IMR-90 (cell line): ENCODE measurements around the gene WBP2. TPM values are rescaled to one million over a fixed set of nuclear protein-coding genes. Genes with fewer than 3 reads are reported as not detected.

Source experiments
- ATAC-seq: fragments of 200-7000 bp; cut with Tn5 transposase; 2 replicates; pipeline ENCODE4 v1.9.1; 2020; ENCODE audit warnings: low read depth, mild to moderate bottlenecking, moderate library complexity
- BruUV-seq: library from RNA; stranded (reverse); fragments of 400-500 nt; replicated peaks from 2 replicates; lab custom pipeline; 2021; lab: Mats Ljungman, UMichigan
- CTCF ChIA-PET: fragments of 300-600 bp; formaldehyde crosslinking; extraction: SDS; loops from one replicate; lab custom pipeline; 2021; ENCODE audit warnings: antibody characterized with exemption; lab: Yijun Ruan, JAX
- POLR2A ChIA-PET: fragments of 300-600 bp; sonication (Branson Sonifier 250); formaldehyde crosslinking; loops from one replicate; lab custom pipeline; 2022; ENCODE audit warnings: antibody characterized with exemption; ENCODE audit not compliant: unreplicated experiment; lab: Charles Lee
- DNase-seq: peaks from one replicate; pipeline ENCODE4 v3.0.0; 2013
- H2AFZ ChIP-seq: replicated peaks from 2 replicates; pipeline ENCODE3; 2013; ENCODE audit warnings: low read length, mild to moderate bottlenecking; ENCODE audit not compliant: poor library complexity
- H2AK5ac ChIP-seq: 2 replicates; pipeline ENCODE4 v1.6.1; 2013; ENCODE audit warnings: low read depth, low read length, inconsistent platforms
- H2AK9ac ChIP-seq: replicated peaks from 2 replicates; pipeline ENCODE3; 2013; ENCODE audit warnings: mild to moderate bottlenecking, low read depth, low read length, moderate library complexity; ENCODE audit not compliant: poor library complexity
- H2BK120ac ChIP-seq: 2 replicates; pipeline ENCODE4 v1.6.1; 2013; ENCODE audit warnings: low read depth, low read length, inconsistent platforms
- H2BK15ac ChIP-seq: 3 replicates; pipeline ENCODE4 v1.6.1; 2013; ENCODE audit warnings: low read depth, low read length, inconsistent platforms
- H2BK20ac ChIP-seq: 2 replicates; pipeline ENCODE4 v1.6.1; 2013; ENCODE audit warnings: low read depth, mild to moderate bottlenecking, inconsistent platforms, low read length, moderate library complexity
- H2BK5ac ChIP-seq: 2 replicates; pipeline ENCODE4 v1.6.1; 2013; ENCODE audit warnings: mild to moderate bottlenecking, low read depth, low read length, inconsistent platforms; ENCODE audit not compliant: poor library complexity, severe bottlenecking
- H3K14ac ChIP-seq: replicated peaks from 2 replicates; pipeline ENCODE4 v1.6.1; 2013; ENCODE audit warnings: low read depth, low read length, inconsistent platforms
- H3K18ac ChIP-seq: 2 replicates; pipeline ENCODE4 v1.6.1; 2013; ENCODE audit warnings: low read depth, low read length, control low read depth
- H3K23ac ChIP-seq: 2 replicates; pipeline ENCODE4 v1.6.1; 2013; ENCODE audit warnings: low read depth, low read length, inconsistent platforms
- H3K27ac ChIP-seq: 2 replicates; pipeline ENCODE4 v1.5.1; 2013; ENCODE audit warnings: mild to moderate bottlenecking, control low read depth, low read length; ENCODE audit not compliant: insufficient read depth
- H3K27me3 ChIP-seq: 2 replicates; pipeline ENCODE4 v1.6.1; 2013; ENCODE audit warnings: low read length; ENCODE audit not compliant: control insufficient read depth, insufficient read depth
- H3K36me3 ChIP-seq: 2 replicates; pipeline ENCODE4 v1.6.1; 2013; ENCODE audit warnings: low read length, mixed read lengths; ENCODE audit not compliant: control insufficient read depth, insufficient read depth
- H3K4ac ChIP-seq: 2 replicates; pipeline ENCODE4 v1.6.1; 2013; ENCODE audit warnings: low read depth, low read length, inconsistent platforms
- H3K4me1 ChIP-seq: 2 replicates; pipeline ENCODE4 v1.6.1; 2013; ENCODE audit warnings: low read length, mixed read lengths; ENCODE audit not compliant: control insufficient read depth, insufficient read depth
- H3K4me2 ChIP-seq: 2 replicates; pipeline ENCODE4 v1.6.1; 2013; ENCODE audit warnings: low read depth, mild to moderate bottlenecking, control low read depth, low read length, moderate library complexity
- H3K4me3 ChIP-seq: 2 replicates; pipeline ENCODE4 v1.5.1; 2013; ENCODE audit warnings: low read depth, mild to moderate bottlenecking, control low read depth, low read length, moderate library complexity; ENCODE audit not compliant: insufficient read depth
- H3K56ac ChIP-seq: 2 replicates; pipeline ENCODE4 v1.6.1; 2013; ENCODE audit warnings: low read length, inconsistent platforms; ENCODE audit not compliant: insufficient read depth; ENCODE audit errors: extremely low read depth
- H3K79me1 ChIP-seq, 2 experiments: 2 replicates each; pipeline ENCODE4 v1.6.1; 2013; ENCODE audit warnings: low read length in 2 of 2, inconsistent platforms in 1 of 2, low read depth in 1 of 2
- H3K9ac ChIP-seq: 2 replicates; pipeline ENCODE4 v1.6.1; 2013; ENCODE audit warnings: low read depth, low read length, control low read depth
- H3K9me1 ChIP-seq: 2 replicates; pipeline ENCODE4 v1.6.1; 2013; ENCODE audit warnings: low read length, inconsistent platforms; ENCODE audit not compliant: insufficient read depth
- H3K9me3 ChIP-seq: 2 replicates; pipeline ENCODE4 v1.6.1; 2013; ENCODE audit warnings: low read length; ENCODE audit not compliant: control insufficient read depth, insufficient read depth
- H4K20me1 ChIP-seq: 2 replicates; pipeline ENCODE4 v1.6.1; 2013; ENCODE audit warnings: low read length, inconsistent platforms; ENCODE audit not compliant: insufficient read depth
- H4K5ac ChIP-seq: 2 replicates; pipeline ENCODE4 v1.6.1; 2013; ENCODE audit warnings: mild to moderate bottlenecking, low read depth, low read length, control low read depth
- H4K8ac ChIP-seq, 2 experiments: 2 replicates each; pipeline ENCODE4 v1.6.1; 2013; ENCODE audit warnings: low read depth in 2 of 2, low read length in 2 of 2, control low read depth in 1 of 2, inconsistent platforms in 1 of 2
- H4K91ac ChIP-seq: 2 replicates; pipeline ENCODE4 v1.6.1; 2013; ENCODE audit warnings: low read depth, low read length, inconsistent platforms; ENCODE audit not compliant: insufficient read depth
- ELK1 ChIP-seq: fragments of 150-350 bp; IDR thresholded peaks from 2 replicates; pipeline ENCODE4 v1.6.1; 2016; ENCODE audit warnings: low read depth, mild to moderate bottlenecking, low read length, moderate library complexity, borderline replicate concordance
- FOS ChIP-seq: fragments of 150-350 bp; IDR thresholded peaks from 2 replicates; pipeline ENCODE4 v1.6.1; 2016; ENCODE audit warnings: low read depth, low read length
- MAFK ChIP-seq: IDR thresholded peaks from 2 replicates; pipeline ENCODE4 v1.6.1; 2012; ENCODE audit warnings: low read depth, low read length, improper control_type of control experiment
- MAZ ChIP-seq: IDR thresholded peaks from 2 replicates; pipeline ENCODE4 v1.6.1; 2012; ENCODE audit warnings: low read depth, mild to moderate bottlenecking, low read length, improper control_type of control experiment, moderate library complexity, borderline replicate concordance
- NFE2L2 ChIP-seq: fragments of 150-350 bp; IDR thresholded peaks from 2 replicates; pipeline ENCODE4 v1.6.1; 2016; ENCODE audit warnings: low read depth, mild to moderate bottlenecking, low read length
- POLR2A ChIP-seq: IDR thresholded peaks from 2 replicates; pipeline ENCODE4 v1.6.1; 2012; ENCODE audit warnings: mild to moderate bottlenecking, low read depth, low read length
- RFX5 ChIP-seq: IDR thresholded peaks from 2 replicates; pipeline ENCODE4 v1.8.0; 2012; ENCODE audit warnings: low read depth, mild to moderate bottlenecking, low read length, moderate library complexity
- SMC3 ChIP-seq: fragments of 150-350 bp; IDR thresholded peaks from 2 replicates; pipeline ENCODE4 v1.6.1; 2016; ENCODE audit warnings: low read depth, mild to moderate bottlenecking, antibody characterized with exemption, low read length, moderate library complexity
- WGBS, 2 experiments: methylation state at CpG; one replicate each; pipeline versions ENCODE4 v1.1.5 to v1.1.7; 2013; ENCODE audit warnings: missing lambda C conversion rate in 2 of 2; ENCODE audit not compliant: insufficient read length in 1 of 2; ENCODE audit errors: extremely low coverage in 2 of 2; 5-methylcytosine and 5-hydroxymethylcytosine counted together
- dilution Hi-C: fragments of 300-500 bp; cut with HindIII; formaldehyde crosslinking; loops from one replicate; pipeline ENCODE4 v1.14.3; 2018; ENCODE audit warnings: low sequenced_read_pairs; ENCODE audit not compliant: unreplicated experiment
- in situ Hi-C: fragments of 300-500 bp; cut with MboI; formaldehyde crosslinking; loops from 3 replicates; pipeline ENCODE4 v1.14.3; 2019; ENCODE audit warnings: low sequenced_read_pairs, inconsistent platforms, mixed read lengths
- intact Hi-C: fragments of 100-400 bp; cut with micrococcal nuclease; formaldehyde crosslinking; loops from 2 replicates; pipeline ENCODE4 v1.10.0; 2022
- polyA plus RNA-seq, 3 experiments: library from polyadenylated mRNA; depleted of rRNA; stranded (reverse); fragments of >200 nt; gene quantifications; 2 replicates each; pipeline ENCODE4 v1.2.3, GENCODE V29; 2012; ENCODE audit warnings: low replicate concordance in 1 of 3
- total RNA-seq: library from RNA; depleted of rRNA; stranded (reverse); fragments of >200 nt; gene quantifications from 2 replicates; pipeline ENCODE4 v1.2.3, GENCODE V29; 2012

Gene WBP2
- total and polyA plus RNA-seq, 2 of the 4 experiments (the other 2 are of a cell fraction) = 9.0 to 35.5 TPM

GRCh38 chr17:75814900-75815373, 40.2 kb downstream of the WBP2 start:
- Histone ChIP-seq H3K4me3 (no peak overlapping the region), H4K91ac (peak overlapping the region; percentile 60; the same call in 1 of the 2 replicates), H2BK20ac (no peak overlapping the region; the same call in 1 of the 2 replicates), H3K36me3 (peaks cover 70% of the 10 kb centered on the region), H3K14ac (peak overlapping the region; percentile 80), H4K20me1 (peaks cover 7% of the 10 kb centered on the region; the same call in 1 of the 2 replicates), H2BK5ac (peak overlapping the region; percentile 97), H3K4me2 (no peak overlapping the region), H3K27ac (peak overlapping the region; percentile 82), H2AK9ac (peak overlapping the region; percentile 97), H2AFZ (peak overlapping the region; percentile 91), H2AK5ac (peak overlapping the region; percentile 89), H4K5ac (peak overlapping the region; percentile 71; the same call in 1 of the 2 replicates), H2BK120ac (peak overlapping the region; percentile 54), H4K8ac (peak overlapping the region; percentile 8 to 94; a peak in 2 of 4 replicates), H3K9me3 (no peaks in the 10 kb centered on the region), H3K56ac (no peak overlapping the region), H3K18ac (no peak overlapping the region), H3K9ac (peak overlapping the region; percentile 57; the same call in 1 of the 2 replicates), H3K4me1 (peaks cover 7% of the 10 kb centered on the region), H3K27me3 (no peaks in the 10 kb centered on the region), H3K4ac (peak overlapping the region; percentile 90), H3K79me1 (peaks cover 5 to 24% of the 10 kb centered on the region in 2 experiments), H2BK15ac (no peak overlapping the region; the same call in 2 of the 3 replicates), H3K23ac (no peak overlapping the region), H3K9me1 (peaks cover 14% of the 10 kb centered on the region; the same call in 1 of the 2 replicates)
- ATAC-seq = peak; percentile 99
- WGBS, 2 experiments = 76% methylated on average over 7 of the region's 13 CpGs; no CpG with 5 or more reads in 1 of the 2 experiments
- ChIA-PET CTCF (interaction anchor here (0.8 to 1.1 kb wide), 2 partner anchors 12 to 19 kb away, joined by 3 to 5 read pairs; no protein-coding TSS in a partner anchor), POLR2A (interaction anchor here (0.6 to 1.0 kb wide), 6 partner anchors 12 to 432 kb away, joined by 3 to 10 read pairs (median 4); partner anchors contain the start of gene WBP2)
- dilution Hi-C loops = no loop called here
- DNase-seq = peak; percentile 79
- TF ChIP-seq MAFK (no peak), MAZ (peak; percentile 77; the same call in 1 of the 2 replicates), SMC3 (no peak), POLR2A (no peak), NFE2L2 (no peak), ELK1 (no peak), RFX5 (no peak), FOS (peak; percentile 48; the same call in 1 of the 2 replicates)
- BruUV-seq = no TSS peak
- in situ Hi-C loops = no loop called here
- intact Hi-C loops = no loop called here
